SK-N-MC (cell line): ENCODE results near the gene ZNF565.

Experiments used
- EZH2 ChIP-seq: fragments of 200-600 bp; sonication (generic); IDR thresholded peaks from one replicate; pipeline ENCODE4 v1.6.1; 2017; ENCODE audit warnings: antibody characterized with exemption
- POLR2AphosphoS5 ChIP-seq: IDR thresholded peaks from 2 replicates; pipeline ENCODE4 v1.6.1; 2012; ENCODE audit warnings: mild to moderate bottlenecking, low read depth, low read length, borderline replicate concordance

DNA sequence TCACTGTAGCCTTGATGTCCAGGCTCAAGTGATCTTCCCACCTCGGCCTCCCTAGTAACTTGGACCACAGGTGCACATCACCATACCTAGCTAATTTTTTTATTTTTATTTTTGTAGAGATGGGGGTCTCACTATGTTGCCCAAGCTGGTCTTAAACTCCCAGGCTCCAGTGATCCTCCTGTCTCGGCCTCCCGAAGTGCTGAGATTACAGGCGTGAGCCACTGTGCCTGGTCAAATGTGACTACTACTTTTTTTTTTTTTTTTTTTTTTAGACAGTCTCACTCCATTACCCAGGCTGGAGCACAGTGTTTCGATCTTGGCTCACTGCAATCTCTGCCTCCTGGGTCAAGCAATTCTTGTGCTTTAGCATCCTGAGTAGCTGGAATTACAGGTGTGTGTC lies 41.6 kb downstream of the ZNF565 start:
- TF ChIP-seq POLR2AphosphoS5 = no peak
- no peak for TF ChIP-seq EZH2
